Measurements from ENCODE around the gene PACRG. TPM values are rescaled to one million over a fixed set of nuclear protein-coding genes. Genes with fewer than 3 reads are reported as not detected.

Gene PACRG
- polyA plus RNA-seq, 1 donor from 2014 or later, result 16.6 TPM

- no peak overlapping the region for H3K27ac ChIP-seq (ENCODE audit: low read length)
- H3K36me3 ChIP-seq (ENCODE audit: insufficient read depth, low read length), result no peaks in the 10 kb centered on the region
- H3K4me2 ChIP-seq (ENCODE audit: low read length), result no peak overlapping the region
- H3K9me2 ChIP-seq (ENCODE audit: insufficient read depth, low read length), result no peaks in the 10 kb centered on the region
- H3K9me3 ChIP-seq (ENCODE audit: low read length), result no peaks in the 10 kb centered on the region
- H3K27me3 ChIP-seq (ENCODE audit: insufficient read depth, low read depth, low read length), result no peaks in the 10 kb centered on the region
- no peaks in the 10 kb centered on the region for H3F3A ChIP-seq (ENCODE audit: insufficient read depth, low read length, poor library complexity, severe bottlenecking)
- H4K20me1 ChIP-seq (ENCODE audit: insufficient read depth), result no peaks in the 10 kb centered on the region
- TF ChIP-seq EP300 (conservative IDR thresholded peaks at IDR 0.05; ENCODE audit: poor library complexity, severe bottlenecking) (no peak), REST (IDR thresholded peaks at IDR 0.05; ENCODE audit: borderline replicate concordance) (no peak), TAF1 (IDR thresholded peaks at IDR 0.05; ENCODE audit: low read depth) (no peak), RAD21 (conservative IDR thresholded peaks at IDR 0.05) (no peak)
- TF ChIP-seq, protein P1, sequence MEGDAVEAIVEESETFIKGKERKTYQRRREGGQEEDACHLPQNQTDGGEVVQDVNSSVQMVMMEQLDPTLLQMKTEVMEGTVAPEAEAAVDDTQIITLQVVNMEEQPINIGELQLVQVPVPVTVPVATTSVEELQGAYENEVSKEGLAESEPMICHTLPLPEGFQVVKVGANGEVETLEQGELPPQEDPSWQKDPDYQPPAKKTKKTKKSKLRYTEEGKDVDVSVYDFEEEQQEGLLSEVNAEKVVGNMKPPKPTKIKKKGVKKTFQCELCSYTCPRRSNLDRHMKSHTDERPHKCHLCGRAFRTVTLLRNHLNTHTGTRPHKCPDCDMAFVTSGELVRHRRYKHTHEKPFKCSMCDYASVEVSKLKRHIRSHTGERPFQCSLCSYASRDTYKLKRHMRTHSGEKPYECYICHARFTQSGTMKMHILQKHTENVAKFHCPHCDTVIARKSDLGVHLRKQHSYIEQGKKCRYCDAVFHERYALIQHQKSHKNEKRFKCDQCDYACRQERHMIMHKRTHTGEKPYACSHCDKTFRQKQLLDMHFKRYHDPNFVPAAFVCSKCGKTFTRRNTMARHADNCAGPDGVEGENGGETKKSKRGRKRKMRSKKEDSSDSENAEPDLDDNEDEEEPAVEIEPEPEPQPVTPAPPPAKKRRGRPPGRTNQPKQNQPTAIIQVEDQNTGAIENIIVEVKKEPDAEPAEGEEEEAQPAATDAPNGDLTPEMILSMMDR (IDR thresholded peaks at IDR 0.05; ENCODE audit: poor library complexity, severe bottlenecking), result no peak
- H3K4me3 ChIP-seq (ENCODE audit: low read length), result no peak overlapping the region
- H3K79me2 ChIP-seq (replicated peaks; ENCODE audit: insufficient read depth, low read length), result no peaks in the 10 kb centered on the region
- H3K9ac ChIP-seq (ENCODE audit: low read length), result no peak overlapping the region
- no peak overlapping the region for H2AFZ ChIP-seq (ENCODE audit: low read depth, low read length)
These were observed 553.9 kb downstream of the PACRG start for GRCh38 chr6:163281634-163282033.

DNA sequence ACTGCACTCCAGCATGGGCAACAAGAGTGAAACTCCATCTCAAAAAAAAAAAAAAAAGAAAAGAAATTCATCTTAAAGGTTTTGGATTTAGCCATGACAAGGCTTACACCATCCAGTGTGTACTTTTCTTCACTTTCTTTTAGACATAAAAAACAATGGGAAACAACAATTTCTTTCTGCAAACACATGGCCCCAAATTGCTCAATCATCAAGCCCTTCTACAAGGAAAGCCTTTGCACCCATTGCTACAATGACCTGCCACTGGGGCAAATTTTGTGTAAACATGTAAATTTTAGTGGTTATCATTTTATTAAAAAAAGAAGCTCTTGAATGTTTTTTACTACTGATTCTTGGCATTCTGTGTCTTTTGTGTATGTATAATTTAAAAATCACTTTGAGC is 554.9 kb downstream of the PACRG start:
- no peak overlapping the region for H3K4me3 ChIP-seq (ENCODE audit: low read length)
- TF ChIP-seq MXI1 (conservative IDR thresholded peaks at IDR 0.05; ENCODE audit: poor library complexity, severe bottlenecking), result no peak
- H3K36me3 ChIP-seq (ENCODE audit: insufficient read depth, low read length), result no peaks in the 10 kb centered on the region
- no peaks in the 10 kb centered on the region for H3K79me2 ChIP-seq (replicated peaks; ENCODE audit: insufficient read depth, low read length)
- H3K9me3 ChIP-seq (ENCODE audit: low read length), result no peaks in the 10 kb centered on the region
- no peaks in the 10 kb centered on the region for H4K20me1 ChIP-seq (ENCODE audit: insufficient read depth)
- H3K27ac ChIP-seq (ENCODE audit: low read length), result no peak overlapping the region
- H2AFZ ChIP-seq (ENCODE audit: low read depth, low read length), result no peak overlapping the region
- H3F3A ChIP-seq (ENCODE audit: insufficient read depth, low read length, poor library complexity, severe bottlenecking), result no peaks in the 10 kb centered on the region
- H3K9ac ChIP-seq (ENCODE audit: low read length), result no peak overlapping the region
- no peaks in the 10 kb centered on the region for H3K9me2 ChIP-seq (ENCODE audit: insufficient read depth, low read length)
- no peaks in the 10 kb centered on the region for H3K27me3 ChIP-seq (ENCODE audit: insufficient read depth, low read depth, low read length)
- no peak overlapping the region for H3K4me2 ChIP-seq (ENCODE audit: low read length)

DNA sequence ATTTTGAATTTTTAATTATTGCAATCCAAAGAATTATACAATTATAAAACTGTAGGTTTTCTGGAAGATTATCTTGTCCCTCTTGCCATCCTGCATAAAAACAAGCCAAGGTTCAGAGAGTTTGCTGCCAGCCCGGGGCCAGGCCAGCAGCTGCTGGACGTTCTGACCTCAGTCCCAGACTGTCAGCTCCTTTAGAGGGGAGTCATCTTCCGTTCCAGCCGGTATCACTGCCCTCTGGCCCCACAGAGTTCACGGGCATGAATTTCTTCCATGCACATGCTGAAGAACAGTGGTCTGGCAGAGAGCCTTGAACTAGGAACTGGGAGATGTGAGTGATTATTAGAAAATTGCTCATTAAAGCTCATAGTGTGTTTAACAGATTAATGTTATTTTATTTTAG is 556.4 kb downstream of the PACRG start:
- H4K20me1 ChIP-seq (ENCODE audit: insufficient read depth), result no peaks in the 10 kb centered on the region
- TF ChIP-seq, protein P1 (IDR thresholded peaks at IDR 0.05; ENCODE audit: poor library complexity, severe bottlenecking), result no peak
- TF ChIP-seq REST (IDR thresholded peaks at IDR 0.05; ENCODE audit: borderline replicate concordance) (no peak), POLR2AphosphoS5 (IDR thresholded peaks at IDR 0.05) (no peak), SMC3 (conservative IDR thresholded peaks at IDR 0.05; ENCODE audit: poor library complexity) (no peak), TAF1 (IDR thresholded peaks at IDR 0.05; ENCODE audit: low read depth) (no peak), RAD21 (conservative IDR thresholded peaks at IDR 0.05) (no peak), MXI1 (conservative IDR thresholded peaks at IDR 0.05; ENCODE audit: poor library complexity, severe bottlenecking) (no peak), EP300 (conservative IDR thresholded peaks at IDR 0.05; ENCODE audit: poor library complexity, severe bottlenecking) (no peak), EZH2 (IDR thresholded peaks at IDR 0.05; ENCODE audit: borderline replicate concordance, insufficient read depth, low read length, poor library complexity, severe bottlenecking) (no peak)
- no peak overlapping the region for H3K4me3 ChIP-seq (ENCODE audit: low read length)
- H3K79me2 ChIP-seq (replicated peaks; ENCODE audit: insufficient read depth, low read length), result no peaks in the 10 kb centered on the region
- H2AFZ ChIP-seq (ENCODE audit: low read depth, low read length), result no peak overlapping the region
- H3K4me2 ChIP-seq (ENCODE audit: low read length), result no peak overlapping the region
- no peaks in the 10 kb centered on the region for H3K9me2 ChIP-seq (ENCODE audit: insufficient read depth, low read length)
- no peaks in the 10 kb centered on the region for H3F3A ChIP-seq (ENCODE audit: insufficient read depth, low read length, poor library complexity, severe bottlenecking)
- H3K27me3 ChIP-seq (ENCODE audit: insufficient read depth, low read depth, low read length), result no peaks in the 10 kb centered on the region
- H3K9ac ChIP-seq (ENCODE audit: low read length), result no peak overlapping the region
- H3K9me3 ChIP-seq (ENCODE audit: low read length), result no peaks in the 10 kb centered on the region
- H3K27ac ChIP-seq (ENCODE audit: low read length), result no peak overlapping the region
- no peaks in the 10 kb centered on the region for H3K36me3 ChIP-seq (ENCODE audit: insufficient read depth, low read length)

Data from neural cell (in vitro differentiated cells).